ENCODE data around the gene ZNF638.
"Not testable (repeated sequence)": the region's sequence is repeated elsewhere in the genome, so short reads cannot be mapped to it uniquely, and the experiment has no call there.

The ZNF638 gene

DNA sequence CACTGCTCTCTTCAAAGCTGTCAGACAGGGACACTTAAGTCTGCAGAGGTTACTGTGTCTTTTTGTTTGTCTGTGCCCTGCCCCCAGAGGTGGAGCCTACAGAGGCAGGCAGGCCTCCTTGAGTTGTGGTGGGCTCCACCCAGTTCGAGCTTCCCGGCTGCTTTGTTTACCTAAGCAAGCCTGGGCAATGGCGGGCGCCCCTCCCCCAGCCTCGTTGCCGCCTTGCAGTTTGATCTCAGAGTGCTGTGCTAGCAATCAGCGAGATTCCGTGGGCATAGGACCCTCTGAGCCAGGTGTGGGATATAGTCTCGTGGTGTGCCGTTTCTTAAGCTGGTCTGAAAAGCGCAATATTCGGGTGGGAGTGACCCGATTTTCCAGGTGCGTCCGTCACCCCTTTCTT lies 85.3 kb downstream of the ZNF638 start:
- not testable (repeated sequence) for FAIRE-seq

DNA sequence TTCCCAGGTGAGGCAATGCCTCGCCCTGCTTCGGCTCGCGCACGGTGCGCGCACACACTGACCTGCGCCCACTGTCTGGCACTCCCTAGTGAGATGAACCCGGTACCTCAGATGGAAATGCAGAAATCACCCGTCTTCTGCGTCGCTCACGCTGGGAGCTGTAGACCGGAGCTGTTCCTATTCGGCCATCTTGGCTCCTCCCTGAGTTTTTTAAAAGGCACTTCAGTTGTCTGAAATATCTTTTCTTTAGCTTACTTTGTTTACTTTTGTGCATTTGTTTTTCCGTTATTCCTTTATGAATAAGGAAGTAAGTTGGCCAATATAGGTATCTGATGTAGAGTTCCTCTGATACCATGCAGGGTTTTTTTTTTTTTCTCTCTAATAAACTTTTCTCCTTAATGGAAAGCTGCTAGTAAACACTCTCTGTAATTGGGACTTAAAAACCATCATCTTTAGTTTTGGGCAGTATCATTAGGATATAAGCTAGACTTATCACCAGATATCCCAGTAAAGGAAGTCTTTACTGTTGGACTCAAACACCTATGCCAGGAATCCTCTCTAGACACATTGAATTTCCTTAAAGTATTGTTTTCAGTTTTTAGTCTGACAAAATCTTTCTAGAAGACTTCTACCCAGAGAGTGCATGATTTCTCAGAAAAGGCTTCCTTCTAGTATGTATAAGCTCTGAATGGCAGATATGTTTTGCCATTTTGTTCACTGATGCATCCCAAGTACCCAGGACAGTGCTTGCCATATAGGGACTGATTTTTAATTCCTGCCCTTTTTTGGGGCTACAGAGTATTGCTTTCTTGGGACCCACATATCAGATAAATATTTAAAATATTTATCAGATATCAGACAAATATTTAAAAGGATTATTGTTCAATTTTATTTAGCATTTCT lies 86.0 kb downstream of the ZNF638 start:
- no peak for FAIRE-seq

DNA sequence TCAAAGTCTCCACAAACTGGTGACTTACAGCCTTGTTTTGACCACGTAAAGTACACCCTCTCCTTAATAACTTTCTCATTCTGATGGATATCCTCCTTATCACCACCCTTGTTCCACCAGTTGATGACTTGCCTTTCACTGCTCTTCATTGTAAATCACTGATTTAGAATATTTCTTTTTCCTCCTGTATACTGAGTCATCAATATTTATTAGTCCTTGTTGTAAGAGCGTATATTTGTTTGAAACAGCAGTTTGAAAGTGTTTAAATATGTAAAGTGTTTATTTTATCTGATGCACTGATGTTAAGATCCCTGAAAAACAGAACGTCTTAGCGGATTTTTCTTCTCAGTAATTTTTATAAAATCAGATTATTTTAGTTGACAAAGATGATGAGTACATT lies 87.6 kb downstream of the ZNF638 start:
- FAIRE-seq: no peak

DNA sequence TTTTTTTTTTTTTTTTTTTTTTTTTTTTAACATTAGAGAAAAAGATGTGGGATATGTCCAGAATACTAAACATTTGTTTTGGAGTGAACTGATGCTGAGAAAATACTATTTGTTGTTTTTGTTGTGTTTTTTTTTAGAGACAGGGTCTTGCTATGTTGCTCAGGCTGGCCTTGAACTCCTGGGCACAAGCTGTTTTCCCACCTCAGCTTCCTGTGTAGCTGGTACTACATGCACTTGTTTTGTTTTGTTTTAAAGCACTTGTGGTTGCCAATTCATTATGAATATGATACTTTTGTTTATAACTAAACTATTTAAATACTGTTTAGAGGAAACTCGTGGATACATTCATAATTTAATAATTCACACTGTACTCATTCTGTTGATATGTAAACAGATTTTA lies 88.4 kb downstream of the ZNF638 start:
- FAIRE-seq: no peak

DNA sequence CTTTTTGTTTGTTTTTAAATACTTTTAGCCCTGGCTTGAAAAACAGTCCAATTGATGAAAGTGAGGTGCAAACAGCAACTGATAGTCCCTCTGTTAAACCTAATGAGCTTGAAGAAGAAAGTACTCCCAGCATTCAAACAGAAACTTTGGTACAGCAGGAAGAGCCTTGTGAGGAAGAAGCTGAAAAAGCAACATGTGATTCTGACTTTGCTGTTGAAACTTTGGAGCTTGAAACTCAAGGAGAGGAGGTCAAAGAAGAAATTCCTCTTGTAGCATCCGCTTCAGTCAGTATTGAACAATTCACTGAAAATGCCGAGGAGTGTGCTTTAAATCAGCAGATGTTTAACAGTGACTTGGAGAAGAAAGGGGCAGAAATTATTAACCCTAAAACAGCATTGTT lies 91.2 kb downstream of the ZNF638 start:
- no peak for FAIRE-seq

DNA sequence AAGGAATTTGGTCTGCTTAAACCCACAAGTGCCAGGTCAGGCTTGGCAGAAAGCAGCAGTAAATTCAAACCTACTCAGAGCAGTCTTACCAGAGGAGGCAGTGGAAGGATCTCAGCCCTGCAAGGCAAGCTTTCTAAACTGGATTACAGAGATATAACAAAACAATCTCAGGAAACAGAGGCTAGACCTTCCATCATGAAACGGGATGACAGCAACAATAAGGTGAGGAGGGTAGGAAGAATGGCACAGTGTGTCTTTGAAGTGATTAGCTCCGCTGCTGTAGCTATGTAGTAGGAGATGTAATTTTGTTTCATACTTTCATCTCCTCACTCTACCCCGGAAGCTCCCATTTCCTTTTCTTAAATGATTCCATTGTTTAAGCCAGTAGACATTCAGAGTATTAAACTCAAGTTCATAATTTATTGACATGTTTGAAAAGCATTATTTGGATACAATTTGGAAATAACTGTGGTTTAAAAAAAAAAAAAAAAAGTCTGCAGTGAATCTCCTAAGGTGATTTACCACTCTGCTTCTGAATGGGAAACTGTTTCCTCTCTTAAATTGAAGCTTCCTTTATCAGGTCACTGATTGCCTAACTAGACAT lies 92.3 kb downstream of the ZNF638 start:
- FAIRE-seq: no peak

DNA sequence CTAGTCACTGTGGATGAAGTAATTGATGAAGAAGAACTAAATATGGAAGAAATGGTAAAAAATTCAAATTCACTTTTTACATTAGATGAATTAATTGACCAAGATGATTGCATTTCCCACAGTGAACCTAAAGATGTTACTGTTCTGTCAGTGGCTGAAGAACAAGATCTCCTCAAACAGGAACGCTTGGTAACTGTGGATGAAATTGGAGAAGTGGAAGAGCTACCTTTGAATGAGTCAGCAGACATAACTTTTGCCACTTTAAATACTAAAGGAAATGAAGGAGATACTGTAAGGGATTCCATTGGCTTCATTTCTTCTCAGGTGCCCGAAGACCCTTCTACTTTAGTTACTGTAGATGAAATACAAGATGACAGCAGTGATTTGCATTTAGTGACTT lies 95.1 kb downstream of the ZNF638 start:
- FAIRE-seq: no peak

DNA sequence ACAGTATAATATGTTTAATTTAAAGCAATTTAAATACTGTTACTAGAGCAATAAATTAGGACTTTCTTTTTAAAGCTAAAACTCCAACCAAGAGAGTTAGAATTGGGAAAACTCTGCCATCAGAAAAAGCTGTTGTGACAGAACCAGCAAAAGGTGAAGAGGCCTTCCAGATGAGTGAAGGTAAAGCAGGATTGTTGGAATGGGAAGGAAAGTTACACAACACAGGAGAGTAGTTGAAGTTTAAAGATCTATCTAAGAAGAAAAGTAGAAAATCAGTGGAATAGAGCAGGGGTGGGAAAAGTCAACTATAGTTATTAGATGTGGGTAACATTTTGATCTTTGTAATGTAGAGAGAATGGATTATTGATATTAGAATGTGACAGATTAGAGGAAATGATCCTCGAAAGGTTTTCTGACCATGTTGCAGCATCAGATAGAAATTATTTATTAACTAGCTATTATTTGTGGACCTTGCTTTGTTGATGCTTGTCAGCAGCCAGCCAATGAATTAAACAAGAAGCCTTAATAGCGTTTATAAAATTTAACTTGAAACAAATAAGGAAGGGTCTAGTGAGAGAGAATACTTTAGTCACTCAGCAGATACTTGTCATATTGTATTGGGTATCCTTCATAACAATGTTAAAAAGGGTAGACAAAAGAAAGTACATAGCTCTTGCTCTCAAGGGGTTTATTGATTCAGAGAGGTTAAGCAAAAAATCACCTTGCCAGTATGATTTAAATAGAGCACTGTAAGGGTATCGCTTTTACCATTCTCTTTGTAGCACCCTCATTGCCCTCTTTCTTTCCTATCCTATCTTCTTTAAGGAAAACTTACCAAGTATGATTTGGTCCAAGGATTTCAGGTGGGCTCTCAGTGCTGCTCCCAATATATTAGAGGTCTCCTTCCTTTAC lies 97.1 kb downstream of the ZNF638 start:
- FAIRE-seq: no peak

DNA sequence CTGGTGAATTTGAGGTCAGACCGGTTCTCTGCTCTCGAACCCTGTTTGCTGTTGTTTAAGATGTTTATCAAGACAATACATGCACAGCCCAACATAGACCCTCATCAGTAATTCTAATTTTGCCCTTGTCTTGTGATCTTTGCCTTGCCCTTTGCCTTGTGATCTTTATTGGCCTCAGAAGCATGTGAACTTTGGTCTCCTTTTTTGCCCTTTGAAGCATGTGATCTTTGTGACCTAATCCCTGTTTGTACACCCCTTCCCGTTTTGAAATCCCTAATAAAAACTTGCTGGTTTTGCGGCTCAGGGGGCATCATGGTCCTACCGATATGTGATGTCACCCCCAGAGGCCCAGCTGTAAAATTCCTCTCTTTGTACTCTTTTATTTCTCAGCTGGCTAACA lies 113.6 kb downstream of the ZNF638 start:
- FAIRE-seq: not testable (repeated sequence)

DNA sequence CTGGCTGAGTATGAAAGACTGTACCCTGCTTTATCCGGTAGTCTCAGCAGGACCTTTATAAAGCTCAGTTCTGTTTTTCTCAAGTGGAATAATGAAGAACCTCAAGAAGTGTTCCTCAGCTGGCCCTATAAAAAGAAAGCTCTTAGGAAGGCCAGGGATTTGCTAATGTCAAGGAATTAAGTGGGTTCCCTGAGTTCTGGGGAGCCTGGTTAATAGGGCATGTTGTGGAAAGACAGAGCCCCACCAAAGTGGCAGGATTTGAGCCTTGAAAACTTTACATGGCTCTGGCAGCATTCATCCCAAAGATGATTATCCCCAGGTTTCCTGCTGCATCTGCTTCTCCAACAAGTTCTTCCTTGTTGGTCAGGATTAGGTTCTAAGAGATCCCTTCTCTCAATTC lies 114.9 kb downstream of the ZNF638 start:
- FAIRE-seq: no peak

DNA sequence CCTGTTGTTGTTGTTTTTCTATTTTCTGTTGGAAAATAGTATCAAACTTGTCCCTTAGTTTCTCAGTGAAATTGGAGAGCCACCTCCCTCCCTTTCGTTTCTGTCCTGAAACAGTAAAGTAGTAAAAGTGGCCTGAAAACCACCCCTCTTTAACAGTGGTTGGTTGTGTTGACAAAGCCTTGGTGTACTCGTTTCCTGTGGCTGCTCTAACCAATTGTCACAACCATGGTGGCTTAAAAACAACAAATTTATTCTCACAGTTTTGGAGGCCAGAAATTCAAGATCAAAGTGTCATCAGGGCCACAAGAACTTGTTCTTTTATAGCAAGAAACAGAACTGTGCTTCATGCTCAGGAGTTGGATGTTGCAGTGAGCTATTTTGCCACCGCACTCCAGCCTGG lies 117.8 kb downstream of the ZNF638 start:
- no peak for FAIRE-seq

DNA sequence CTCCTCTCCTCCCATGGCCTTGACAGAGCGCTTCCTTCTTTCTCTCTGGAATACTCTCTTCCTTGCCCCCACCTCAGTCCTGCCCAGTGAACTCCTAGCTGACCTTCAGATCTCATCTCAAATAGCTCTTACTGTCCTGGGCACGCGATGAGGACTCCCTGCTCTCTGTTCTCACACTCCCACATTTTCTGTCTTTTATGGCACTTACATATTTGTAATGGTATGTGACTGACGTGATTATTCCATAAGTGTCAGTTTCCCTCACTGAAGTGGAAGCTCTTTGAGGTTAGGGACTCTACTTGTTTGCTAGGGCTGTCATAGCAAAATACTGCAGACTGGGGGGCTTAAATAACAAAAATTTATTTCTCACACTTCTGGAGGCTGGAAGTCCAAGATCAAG lies 120.1 kb downstream of the ZNF638 start:
- no peak for FAIRE-seq

DNA sequence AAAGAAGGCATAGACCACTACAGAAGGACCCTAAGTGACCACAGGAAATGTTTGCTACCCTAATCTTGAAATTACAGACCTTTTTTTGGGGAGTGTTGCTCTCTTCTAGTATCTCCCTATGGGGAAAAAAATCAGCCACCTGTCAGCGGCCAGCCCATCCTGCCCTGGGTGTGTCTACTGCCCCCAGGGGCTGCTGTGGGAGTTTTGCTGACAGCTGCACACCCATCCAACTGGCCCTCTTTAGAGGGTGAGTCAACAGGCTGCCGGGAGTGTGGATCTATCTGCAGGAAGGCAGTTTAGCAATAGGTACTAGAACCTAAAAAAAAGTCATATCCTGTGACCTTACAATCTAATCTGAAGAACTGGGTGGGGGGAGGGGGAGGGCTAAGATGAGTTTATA lies 121.0 kb downstream of the ZNF638 start:
- no peak for FAIRE-seq

DNA sequence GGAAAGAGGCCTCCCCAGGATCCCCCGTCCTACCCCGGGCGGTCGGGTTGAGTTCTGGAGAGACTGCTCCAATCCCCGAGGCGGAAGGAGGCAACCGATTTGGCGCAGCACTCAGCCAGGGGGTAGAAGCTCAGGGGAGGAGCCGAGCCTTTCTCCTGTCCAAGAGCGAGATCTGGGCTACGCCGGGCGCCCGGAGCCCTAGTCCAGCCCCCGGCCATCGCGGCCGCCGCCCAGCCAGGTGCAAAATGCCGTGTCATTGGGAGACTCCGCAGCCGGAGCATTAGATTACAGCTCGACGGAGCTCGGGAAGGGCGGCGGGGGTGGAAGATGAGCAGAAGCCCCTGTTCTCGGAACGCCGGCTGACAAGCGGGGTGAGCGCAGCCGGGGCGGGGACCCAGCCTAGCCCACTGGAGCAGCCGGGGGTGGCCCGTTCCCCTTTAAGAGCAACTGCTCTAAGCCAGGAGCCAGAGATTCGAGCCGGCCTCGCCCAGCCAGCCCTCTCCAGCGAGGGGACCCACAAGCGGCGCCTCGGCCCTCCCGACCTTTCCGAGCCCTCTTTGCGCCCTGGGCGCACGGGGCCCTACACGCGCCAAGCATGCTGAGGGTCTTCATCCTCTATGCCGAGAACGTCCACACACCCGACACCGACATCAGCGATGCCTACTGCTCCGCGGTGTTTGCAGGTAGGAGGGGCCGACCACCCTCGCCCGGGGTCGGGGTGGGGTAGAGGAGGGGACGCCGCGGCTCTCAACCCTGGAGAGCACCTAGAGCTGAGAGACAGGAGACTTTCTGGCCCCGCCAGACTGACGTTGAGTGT lies 122.0 kb downstream of the ZNF638 start, which contains the start of gene DYSF:
Gene DYSF (plus strand): TSS at position 158 of the 817 bp plus-strand sequence.
- FAIRE-seq: no peak

DNA sequence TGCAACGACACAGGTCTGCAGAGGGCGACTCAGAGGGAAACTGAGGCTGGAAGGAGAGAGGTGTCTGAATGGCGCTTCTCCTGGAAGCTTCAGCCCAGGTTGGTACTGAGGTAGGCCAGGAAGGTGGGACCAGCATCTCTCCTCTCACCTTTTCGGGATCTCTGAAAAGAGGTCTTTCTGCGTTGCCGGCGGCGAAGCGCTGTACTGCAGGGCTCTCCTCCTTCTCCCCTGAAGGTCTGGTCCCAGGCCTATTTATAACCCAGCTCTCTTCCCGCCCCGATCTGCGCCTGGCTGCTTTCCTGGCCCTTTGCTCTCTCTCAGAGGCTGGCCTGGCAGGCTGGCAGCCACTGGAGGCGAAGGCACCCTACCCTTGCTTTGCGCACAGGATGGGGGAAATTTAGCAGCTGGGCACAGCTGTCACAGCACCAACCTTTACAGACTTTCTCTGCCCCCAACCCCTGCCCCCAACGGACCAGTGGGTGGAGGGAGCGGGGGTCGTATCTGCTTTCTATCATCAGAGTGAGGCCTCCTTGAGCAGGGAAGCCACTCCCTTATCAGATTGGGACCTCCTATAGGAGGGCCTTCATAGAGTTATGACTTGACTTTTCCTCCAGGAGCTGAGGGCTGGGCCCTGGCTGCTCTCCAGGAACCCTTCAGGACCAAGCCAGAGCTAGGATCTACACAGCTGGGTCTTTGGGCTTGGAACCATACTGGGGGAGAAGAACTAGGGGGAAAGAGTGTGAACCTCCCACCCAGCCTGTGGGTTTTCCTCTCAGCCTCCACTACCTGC lies 122.8 kb downstream of the ZNF638 start:
- FAIRE-seq: no peak

DNA sequence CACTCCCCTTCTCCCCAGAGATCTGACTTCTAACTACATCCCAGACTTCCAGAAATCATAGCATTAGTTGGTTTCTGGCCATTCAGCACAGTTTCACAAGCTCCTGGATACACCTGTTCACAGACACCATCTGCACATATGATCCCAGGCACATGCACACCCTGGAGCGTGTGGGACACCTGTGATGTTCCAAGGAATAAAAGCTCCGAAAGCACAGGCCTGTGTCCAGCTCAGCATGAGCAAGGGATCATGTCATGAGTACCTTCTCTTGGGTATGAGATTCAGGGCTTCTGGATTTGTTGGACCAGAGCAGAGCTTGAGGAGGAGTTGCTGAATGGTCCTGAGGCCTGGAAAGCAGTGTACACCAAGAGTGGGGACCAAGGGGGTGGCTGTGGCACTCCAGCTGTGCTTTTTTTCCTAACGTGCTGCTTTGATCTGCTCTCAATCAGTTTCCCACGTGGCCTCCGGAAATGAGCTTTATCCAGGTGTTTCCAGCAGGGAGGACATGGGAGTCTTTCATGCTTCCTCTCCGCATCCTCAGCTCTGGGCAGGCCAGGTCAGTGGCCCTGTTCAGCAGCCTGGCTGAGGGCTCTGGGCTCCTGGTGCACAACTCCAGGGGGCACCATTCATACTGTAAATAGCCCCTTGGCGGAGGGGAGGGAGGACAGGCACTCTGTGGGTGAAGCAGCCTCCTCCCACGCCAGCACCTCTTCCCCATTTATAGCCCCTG lies 123.6 kb downstream of the ZNF638 start:
- no peak for FAIRE-seq

DNA sequence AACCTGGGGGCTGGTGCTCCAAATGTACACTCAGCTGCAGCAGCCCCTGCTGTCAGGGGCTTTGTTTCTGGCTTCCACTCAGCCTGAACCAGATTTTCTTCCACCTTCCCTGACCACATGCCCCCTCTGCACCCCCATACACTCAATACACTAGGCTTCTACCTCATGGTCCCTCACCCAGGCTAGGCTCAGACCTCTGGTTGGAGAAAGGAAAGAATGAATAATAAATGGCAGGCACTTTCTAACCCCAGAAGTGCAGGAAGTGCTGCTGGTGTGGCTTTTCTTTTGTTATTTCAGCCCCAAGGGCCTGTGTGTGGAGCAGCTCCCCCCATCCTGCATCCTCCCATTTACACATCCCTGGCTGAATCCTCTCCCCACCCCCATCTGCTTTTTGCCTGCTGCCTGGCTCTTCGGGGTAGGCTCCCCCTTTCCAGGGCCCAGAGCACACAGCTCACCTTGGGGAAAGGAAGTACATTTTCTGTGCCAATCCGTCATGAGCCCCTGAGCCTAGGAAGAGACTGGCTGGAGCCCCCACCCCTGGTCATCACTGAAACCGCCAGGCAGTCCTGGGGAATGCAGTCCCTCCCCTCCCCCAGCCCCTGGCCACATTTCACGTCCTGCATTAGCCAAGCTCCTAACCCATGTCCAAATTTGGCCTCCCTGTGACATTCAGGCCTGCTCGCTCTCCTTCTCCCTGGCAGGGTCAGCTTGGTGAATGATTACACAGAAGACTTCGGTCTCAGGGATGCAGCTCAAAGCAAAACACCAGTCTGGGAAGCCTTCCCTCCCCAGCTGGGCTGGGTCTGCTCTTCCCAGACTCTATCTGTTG lies 124.4 kb downstream of the ZNF638 start:
- FAIRE-seq: no peak

DNA sequence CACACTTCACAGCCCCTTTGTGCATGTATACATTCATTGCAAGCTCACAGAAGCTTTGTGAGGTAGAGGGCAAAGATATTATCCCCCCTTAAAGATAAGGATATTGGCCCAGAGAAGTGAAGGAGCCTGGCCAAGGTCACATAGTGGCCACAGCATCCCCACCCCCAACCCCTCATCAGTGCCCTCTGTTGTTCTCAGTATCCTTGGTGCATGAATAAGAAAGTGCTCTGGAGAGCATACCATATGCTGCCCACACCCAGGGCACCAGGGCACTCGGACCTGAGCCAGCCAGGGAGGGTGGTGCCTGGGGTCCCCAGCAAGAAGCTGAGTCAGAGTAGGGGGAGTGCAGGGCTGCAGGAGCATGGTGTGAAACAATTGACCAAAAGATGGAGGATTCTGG lies 125.0 kb downstream of the ZNF638 start:
- no peak for FAIRE-seq

DNA sequence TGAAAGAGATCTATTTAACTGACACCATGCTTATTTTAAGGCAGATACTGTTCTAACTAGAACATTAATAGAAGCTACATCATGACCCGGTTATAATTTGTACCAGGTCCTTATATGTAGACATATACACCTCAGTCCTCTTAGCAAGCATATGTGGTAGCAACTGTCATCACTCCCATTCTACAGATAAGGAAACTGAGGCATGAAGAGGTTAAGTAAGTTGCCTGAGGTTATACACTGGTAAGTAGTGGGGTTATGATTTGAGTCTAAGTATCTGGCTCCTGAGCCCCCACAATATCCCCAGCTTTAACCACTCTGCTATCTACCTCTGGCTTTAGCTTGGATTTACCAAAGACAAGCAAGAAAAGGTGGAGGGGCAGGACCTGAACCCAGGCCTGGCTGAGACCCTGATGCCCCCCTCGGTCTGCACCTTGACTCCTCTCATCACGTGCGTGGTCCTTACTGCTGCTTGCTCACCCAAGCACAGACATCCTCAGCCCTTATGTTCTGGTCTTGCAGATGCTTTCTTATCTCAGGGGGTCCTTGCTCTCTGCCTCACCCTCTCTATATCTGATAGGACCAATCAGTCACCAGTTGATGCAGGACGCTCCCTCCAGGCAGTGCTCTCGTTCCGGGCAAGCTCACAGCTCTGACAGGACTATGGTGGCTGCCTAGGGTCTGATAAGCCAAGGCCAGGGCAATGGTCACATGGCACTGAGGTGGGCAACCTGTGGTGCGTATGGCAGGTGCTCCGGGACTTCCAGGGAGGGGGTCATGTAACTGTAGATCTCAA lies 125.7 kb downstream of the ZNF638 start:
- no peak for FAIRE-seq

Data from colon (tissue), 2 donors.